HCT116 (cell line): Measurements from ENCODE around the gene CD63.

Experiments used
- EZH2 ChIP-seq: fragments of 200-600 bp; sonication (generic); IDR thresholded peaks from 2 replicates; pipeline ENCODE4 v1.6.1; 2017; ENCODE audit warnings: antibody characterized with exemption, mixed run types
- EZH2phosphoT487 ChIP-seq: fragments of 200-600 bp; IDR thresholded peaks from 2 replicates; pipeline ENCODE4 v1.6.1; 2018; ENCODE audit warnings: antibody characterized with exemption, borderline replicate concordance
- MAX ChIP-seq: IDR thresholded peaks from 2 replicates; pipeline ENCODE4 v1.6.1; 2012
- POLR2AphosphoS5 ChIP-seq: IDR thresholded peaks from 2 replicates; pipeline ENCODE4 v1.6.1; 2011; ENCODE audit warnings: mild to moderate bottlenecking, low read depth, low read length, moderate library complexity
- REST ChIP-seq: IDR thresholded peaks from 2 replicates; pipeline ENCODE4 v1.6.1; 2012; ENCODE audit warnings: low read depth
- SRF ChIP-seq: IDR thresholded peaks from 2 replicates; pipeline ENCODE4 v1.6.1; 2012; ENCODE audit warnings: low read depth
- TCF7L2 ChIP-seq: IDR thresholded peaks from 2 replicates; pipeline ENCODE4 v1.7.0; 2011; ENCODE audit warnings: borderline replicate concordance, inconsistent platforms; ENCODE audit not compliant: insufficient read depth, insufficient read length; ENCODE audit errors: extremely low read depth
- YY1 ChIP-seq: IDR thresholded peaks from 2 replicates; pipeline ENCODE4 v1.6.1; 2011; ENCODE audit warnings: low read length, low read depth, moderate library complexity, mild to moderate bottlenecking; ENCODE audit not compliant: insufficient replicate concordance; ENCODE audit errors: extremely low read depth
- ZFX ChIP-seq: fragments of 450-650 bp; IDR thresholded peaks from 2 replicates; pipeline ENCODE4 v1.6.1; 2017
- TF ChIP-seq, protein P1 (sequence below), 3 experiments: fragments of 200-600 bp in 1 of 3; sonication (generic) in 1 of 3; IDR thresholded peaks in 2 of 3; conservative IDR thresholded peaks in 1 of 3; 2 replicates each; pipeline ENCODE4 v1.5.1; 2012 to 2017; ENCODE audit warnings: low read depth in 2 of 3, low read length in 2 of 3, antibody characterized with exemption in 1 of 3, borderline replicate concordance in 1 of 3, control low read depth in 1 of 3, mild to moderate bottlenecking in 1 of 3, mixed read lengths in 1 of 3, mixed run types in 1 of 3, moderate library complexity in 1 of 3; ENCODE audit not compliant: insufficient read depth in 1 of 3

DNA sequence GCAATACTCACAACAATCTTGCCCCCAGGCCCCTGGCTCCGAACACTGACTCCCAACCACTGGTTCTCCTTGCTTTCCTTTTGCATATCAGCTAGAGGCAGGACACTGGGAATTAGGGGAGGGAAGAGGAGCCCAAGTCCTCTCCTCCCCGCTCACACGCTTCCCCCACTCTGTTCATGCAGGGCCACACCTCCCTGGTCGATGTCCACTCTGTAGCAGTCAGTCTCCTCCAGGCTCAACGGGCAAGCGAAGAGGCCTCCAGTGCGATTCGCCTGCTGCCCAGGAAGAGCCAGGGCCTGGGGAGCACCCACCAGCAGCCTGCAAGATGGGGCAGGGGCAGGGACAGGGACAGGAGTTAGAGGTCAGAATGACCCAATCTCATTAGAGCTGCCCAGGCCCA, 25.9 kb downstream of the CD63 start:
- TF ChIP-seq TCF7L2: no peak
- no peak for TF ChIP-seq REST
- TF ChIP-seq, protein P1, sequence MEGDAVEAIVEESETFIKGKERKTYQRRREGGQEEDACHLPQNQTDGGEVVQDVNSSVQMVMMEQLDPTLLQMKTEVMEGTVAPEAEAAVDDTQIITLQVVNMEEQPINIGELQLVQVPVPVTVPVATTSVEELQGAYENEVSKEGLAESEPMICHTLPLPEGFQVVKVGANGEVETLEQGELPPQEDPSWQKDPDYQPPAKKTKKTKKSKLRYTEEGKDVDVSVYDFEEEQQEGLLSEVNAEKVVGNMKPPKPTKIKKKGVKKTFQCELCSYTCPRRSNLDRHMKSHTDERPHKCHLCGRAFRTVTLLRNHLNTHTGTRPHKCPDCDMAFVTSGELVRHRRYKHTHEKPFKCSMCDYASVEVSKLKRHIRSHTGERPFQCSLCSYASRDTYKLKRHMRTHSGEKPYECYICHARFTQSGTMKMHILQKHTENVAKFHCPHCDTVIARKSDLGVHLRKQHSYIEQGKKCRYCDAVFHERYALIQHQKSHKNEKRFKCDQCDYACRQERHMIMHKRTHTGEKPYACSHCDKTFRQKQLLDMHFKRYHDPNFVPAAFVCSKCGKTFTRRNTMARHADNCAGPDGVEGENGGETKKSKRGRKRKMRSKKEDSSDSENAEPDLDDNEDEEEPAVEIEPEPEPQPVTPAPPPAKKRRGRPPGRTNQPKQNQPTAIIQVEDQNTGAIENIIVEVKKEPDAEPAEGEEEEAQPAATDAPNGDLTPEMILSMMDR (IDR thresholded peaks at IDR 0.05 in 2 of 3, conservative IDR thresholded peaks at IDR 0.05 in 1 of 3; ENCODE audit: borderline replicate concordance in 1 of 3, insufficient read depth in 1 of 3, low read depth in 2 of 3, low read length in 2 of 3): no peak
- no peak for TF ChIP-seq YY1
- TF ChIP-seq ZFX: no peak
- TF ChIP-seq EZH2phosphoT487: no peak
- TF ChIP-seq EZH2: no peak
- no peak for TF ChIP-seq POLR2AphosphoS5
- no peak for TF ChIP-seq SRF
- no peak for TF ChIP-seq MAX
